ENCODE data around the gene HAPLN3. TPM values are rescaled to one million over a fixed set of nuclear protein-coding genes. Genes with fewer than 3 reads are reported as not detected.

Gene HAPLN3
- total RNA-seq, 1 experiment from 2014 or later: 42.4 TPM

DNA sequence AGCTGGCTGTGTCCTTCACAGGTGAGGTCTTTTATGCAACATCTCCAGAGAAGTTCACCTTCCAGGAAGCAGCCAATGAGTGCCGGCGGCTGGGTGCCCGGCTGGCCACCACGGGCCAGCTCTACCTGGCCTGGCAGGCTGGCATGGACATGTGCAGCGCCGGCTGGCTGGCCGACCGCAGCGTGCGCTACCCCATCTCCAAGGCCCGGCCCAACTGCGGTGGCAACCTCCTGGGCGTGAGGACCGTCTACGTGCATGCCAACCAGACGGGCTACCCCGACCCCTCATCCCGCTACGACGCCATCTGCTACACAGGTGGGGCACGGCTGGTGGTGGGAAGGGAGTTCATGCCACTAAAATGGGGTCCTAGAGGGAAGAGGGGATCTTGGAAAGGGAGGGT, 52.0 kb downstream of the HAPLN3 start:
- Histone ChIP-seq H2BK5ac (ENCODE audit: insufficient read length, low read length) (no peak overlapping the region), H3K4ac (ENCODE audit: low read depth, low read length) (no peak overlapping the region), H2AFZ (ENCODE audit: low read length) (no peak overlapping the region), H4K5ac (ENCODE audit: insufficient read length, low read depth, low read length) (no peak overlapping the region), H3K14ac (ENCODE audit: insufficient read depth, low read length) (no peak overlapping the region), H4K20me1 (ENCODE audit: control insufficient read depth, insufficient read depth, insufficient read length) (no peaks in the 10 kb centered on the region), H4K91ac (ENCODE audit: insufficient read length, low read depth, low read length) (no peak overlapping the region), H2BK20ac (ENCODE audit: low read depth, low read length, poor library complexity, severe bottlenecking) (no peak overlapping the region), H3K79me2 (ENCODE audit: insufficient read depth, low read length) (no peaks in the 10 kb centered on the region), H3K9me3 (ENCODE audit: control insufficient read depth, low read depth, low read length) (no peaks in the 10 kb centered on the region), H3K9ac (ENCODE audit: extremely low read depth, insufficient read length, low read length) (no peak overlapping the region), H2AK5ac (ENCODE audit: insufficient read length, low read length) (no peak overlapping the region), H3K23ac (ENCODE audit: insufficient read length, low read depth, low read length) (no peak overlapping the region), H3K4me2 (ENCODE audit: insufficient read depth, insufficient read length, low read length) (no peak overlapping the region), H3T11ph (ENCODE audit: low read length) (no peak overlapping the region), H3K79me1 (ENCODE audit: insufficient read depth, low read depth, low read length, poor library complexity, severe bottlenecking) (no peaks in the 10 kb centered on the region), H2BK12ac (ENCODE audit: insufficient read length, low read depth, low read length) (no peak overlapping the region), H3K56ac (ENCODE audit: insufficient read length, low read depth, low read length) (no peak overlapping the region), H2BK120ac (ENCODE audit: low read depth, low read length, poor library complexity, severe bottlenecking) (no peak overlapping the region), H3K23me2 (ENCODE audit: insufficient read length, low read depth, low read length, poor library complexity, severe bottlenecking) (peaks cover 3% of the 10 kb centered on the region), H3K27me3 (ENCODE audit: insufficient read depth, low read length) (no peaks in the 10 kb centered on the region), H4K8ac (replicated peaks; ENCODE audit: insufficient read length, low read depth, low read length) (no peak overlapping the region), H3K18ac (ENCODE audit: insufficient read length, low read depth, low read length) (no peak overlapping the region), H2BK15ac (ENCODE audit: low read depth, low read length) (no peak overlapping the region), H3K27ac (ENCODE audit: insufficient read length, low read depth, low read length) (no peak overlapping the region), H3K4me1 (ENCODE audit: insufficient read depth, low read length) (no peaks in the 10 kb centered on the region)
- no CpG with 5 or more reads among the region's 21 CpGs for WGBS (ENCODE audit: extremely low coverage, insufficient read length, low lambda C conversion rate)
- H3K36me3 Mint-ChIP-seq (ENCODE audit: insufficient read depth in 1 of 3, low read depth in 3 of 3): no peaks in the 10 kb centered on the region
- no peak for DNase-seq
- H3K27ac Mint-ChIP-seq: no peak overlapping the region
- peaks cover 0 to 8% of the 10 kb centered on the region in 2 experiments; a peak in 2 of 4 replicates for H3K4me1 Mint-ChIP-seq
- no peak overlapping the region for H3K4me3 Mint-ChIP-seq
- no peaks in the 10 kb centered on the region for H3K9me3 Mint-ChIP-seq
- TF ChIP-seq, protein P1, sequence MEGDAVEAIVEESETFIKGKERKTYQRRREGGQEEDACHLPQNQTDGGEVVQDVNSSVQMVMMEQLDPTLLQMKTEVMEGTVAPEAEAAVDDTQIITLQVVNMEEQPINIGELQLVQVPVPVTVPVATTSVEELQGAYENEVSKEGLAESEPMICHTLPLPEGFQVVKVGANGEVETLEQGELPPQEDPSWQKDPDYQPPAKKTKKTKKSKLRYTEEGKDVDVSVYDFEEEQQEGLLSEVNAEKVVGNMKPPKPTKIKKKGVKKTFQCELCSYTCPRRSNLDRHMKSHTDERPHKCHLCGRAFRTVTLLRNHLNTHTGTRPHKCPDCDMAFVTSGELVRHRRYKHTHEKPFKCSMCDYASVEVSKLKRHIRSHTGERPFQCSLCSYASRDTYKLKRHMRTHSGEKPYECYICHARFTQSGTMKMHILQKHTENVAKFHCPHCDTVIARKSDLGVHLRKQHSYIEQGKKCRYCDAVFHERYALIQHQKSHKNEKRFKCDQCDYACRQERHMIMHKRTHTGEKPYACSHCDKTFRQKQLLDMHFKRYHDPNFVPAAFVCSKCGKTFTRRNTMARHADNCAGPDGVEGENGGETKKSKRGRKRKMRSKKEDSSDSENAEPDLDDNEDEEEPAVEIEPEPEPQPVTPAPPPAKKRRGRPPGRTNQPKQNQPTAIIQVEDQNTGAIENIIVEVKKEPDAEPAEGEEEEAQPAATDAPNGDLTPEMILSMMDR (conservative IDR thresholded peaks at IDR 0.05): no peak
- peaks cover 2% of the 10 kb centered on the region for H3K27me3 Mint-ChIP-seq (ENCODE audit: low read depth)
